ENCODE data around the gene LRP3.
A peak's percentile ranks its signal among the peaks of the same experiment; 100 is the strongest.
"Not testable (repeated sequence)": the region's sequence is repeated elsewhere in the genome, so short reads cannot be mapped to it uniquely, and the experiment has no call there.

Gene LRP3

GRCh38 chr19:33217881-33218280 is 23.8 kb downstream of the LRP3 start:
- no peak for DNase-seq (ENCODE audit: low spot score)

- no peak for DNase-seq (ENCODE audit: low spot score)
These were observed 25.2 kb downstream of the LRP3 start for GRCh38 chr19:33219261-33219815.

GRCh38 chr19:33220115-33220514 is 26.0 kb downstream of the LRP3 start:
- DNase-seq (ENCODE audit: low spot score): no peak

- DNase-seq (ENCODE audit: low spot score): no peak
These were observed 26.6 kb downstream of the LRP3 start for GRCh38 chr19:33220735-33221134.

- DNase-seq (ENCODE audit: low spot score): no peak
These were observed 27.5 kb downstream of the LRP3 start for GRCh38 chr19:33221638-33222037.

GRCh38 chr19:33222255-33222654 is 28.1 kb downstream of the LRP3 start:
- DNase-seq (ENCODE audit: low spot score): not testable (repeated sequence)

- DNase-seq (ENCODE audit: low spot score): no peak
These were observed 30.7 kb downstream of the LRP3 start for GRCh38 chr19:33224694-33225457.

- no peak for DNase-seq (ENCODE audit: low spot score)
These were observed 31.4 kb downstream of the LRP3 start, which contains the start of gene SLC7A10 for GRCh38 chr19:33225458-33225926. Gene SLC7A10 (minus strand): TSS chr19:33225850. CDS start chr19:33225703, 147 bp downstream.

- DNase-seq (ENCODE audit: low spot score): no peak
These were observed 32.6 kb downstream of the LRP3 start for GRCh38 chr19:33226550-33227241.

GRCh38 chr19:33227242-33227650 is 33.1 kb downstream of the LRP3 start:
- DNase-seq (ENCODE audit: low spot score): no peak

- no peak for DNase-seq (ENCODE audit: low spot score)
These were observed 33.9 kb downstream of the LRP3 start for GRCh38 chr19:33227870-33228599.

- no peak for DNase-seq (ENCODE audit: low spot score)
These were observed 35.8 kb downstream of the LRP3 start for GRCh38 chr19:33229962-33230361.

GRCh38 chr19:33231511-33231910 is 37.4 kb downstream of the LRP3 start:
- no peak for DNase-seq (ENCODE audit: low spot score)

- DNase-seq (ENCODE audit: low spot score): no peak
These were observed 38.5 kb downstream of the LRP3 start for GRCh38 chr19:33232656-33233055.

GRCh38 chr19:33233056-33233873 is 39.1 kb downstream of the LRP3 start:
- no peak for DNase-seq (ENCODE audit: low spot score)

- DNase-seq (ENCODE audit: low spot score): no peak
These were observed 40.0 kb downstream of the LRP3 start for GRCh38 chr19:33234092-33234491.

- no peak for DNase-seq (ENCODE audit: low spot score)
These were observed 40.6 kb downstream of the LRP3 start for GRCh38 chr19:33234736-33235135.

- peak; percentile 81 for DNase-seq (ENCODE audit: low spot score)
These were observed 41.3 kb downstream of the LRP3 start for GRCh38 chr19:33235269-33235995.

- no peak for DNase-seq (ENCODE audit: low spot score)
These were observed 41.8 kb downstream of the LRP3 start for GRCh38 chr19:33235996-33236350.

- no peak for DNase-seq (ENCODE audit: low spot score)
These were observed 42.7 kb downstream of the LRP3 start for GRCh38 chr19:33236696-33237390.
